Effector CD8-positive, alpha-beta T cell (primary cell): ENCODE measurements around the gene RC3H2.
A peak's percentile ranks its signal among the peaks of the same experiment; 100 is the strongest.
"Not testable (repeated sequence)": the region's sequence is repeated elsewhere in the genome, so short reads cannot be mapped to it uniquely, and the experiment has no call there.

Experiments
- DNase-seq: peaks from one replicate; lab custom pipeline; 2025; lab: John Stamatoyannopoulos, UW

RC3H2 gene

GRCh38 chr9:122841501-122841900 lies 63.7 kb downstream of the RC3H2 start:
- DNase-seq = no peak

GRCh38 chr9:122838441-122838840 lies 66.7 kb downstream of the RC3H2 start:
- not testable (repeated sequence) for DNase-seq

GRCh38 chr9:122837266-122837850 lies 67.8 kb downstream of the RC3H2 start:
- no peak for DNase-seq

- DNase-seq = no peak
Measured at GRCh38 chr9:122835313-122835731, 69.8 kb downstream of the RC3H2 start.

- no peak for DNase-seq
Measured at GRCh38 chr9:122832194-122832593, 73.0 kb downstream of the RC3H2 start.

- not testable (repeated sequence) for DNase-seq
Measured at GRCh38 chr9:122828965-122829284, 76.2 kb downstream of the RC3H2 start.

GRCh38 chr9:122827761-122828093 lies 77.4 kb downstream of the RC3H2 start:
- DNase-seq = no peak

- DNase-seq = no peak
Measured at GRCh38 chr9:122822938-122823337, 82.2 kb downstream of the RC3H2 start.

GRCh38 chr9:122822056-122822455 lies 83.1 kb downstream of the RC3H2 start:
- DNase-seq = no peak

GRCh38 chr9:122821278-122821943 lies 83.7 kb downstream of the RC3H2 start:
- no peak for DNase-seq

- DNase-seq = no peak
Measured at GRCh38 chr9:122820490-122820845, 84.7 kb downstream of the RC3H2 start.

- DNase-seq = no peak
Measured at GRCh38 chr9:122819791-122820489, 85.2 kb downstream of the RC3H2 start.

GRCh38 chr9:122819326-122819725 lies 85.8 kb downstream of the RC3H2 start:
- no peak for DNase-seq

GRCh38 chr9:122816163-122816867 lies 88.8 kb downstream of the RC3H2 start:
- DNase-seq = no peak

GRCh38 chr9:122815544-122815943 lies 89.6 kb downstream of the RC3H2 start:
- no peak for DNase-seq

GRCh38 chr9:122814545-122814944 lies 90.6 kb downstream of the RC3H2 start:
- no peak for DNase-seq

- DNase-seq = no peak
Measured at GRCh38 chr9:122812736-122813135, 92.4 kb downstream of the RC3H2 start.

GRCh38 chr9:122810306-122810946 lies 94.7 kb downstream of the RC3H2 start:
- peak; percentile 60 for DNase-seq

GRCh38 chr9:122809261-122809660 lies 95.9 kb downstream of the RC3H2 start:
- DNase-seq = not testable (repeated sequence)

- DNase-seq = no peak
Measured at GRCh38 chr9:122808141-122808540, 97.0 kb downstream of the RC3H2 start.

- no peak for DNase-seq
Measured at GRCh38 chr9:122807271-122807900, 97.8 kb downstream of the RC3H2 start.

GRCh38 chr9:122806661-122807060 lies 98.5 kb downstream of the RC3H2 start:
- no peak for DNase-seq
